NCI-H82 (cell line): ENCODE measurements around the gene TLNRD1.

Experiments
- DNase-seq: peaks from one replicate; lab custom pipeline; 2025; lab: John Stamatoyannopoulos, UW

Gene TLNRD1

DNA sequence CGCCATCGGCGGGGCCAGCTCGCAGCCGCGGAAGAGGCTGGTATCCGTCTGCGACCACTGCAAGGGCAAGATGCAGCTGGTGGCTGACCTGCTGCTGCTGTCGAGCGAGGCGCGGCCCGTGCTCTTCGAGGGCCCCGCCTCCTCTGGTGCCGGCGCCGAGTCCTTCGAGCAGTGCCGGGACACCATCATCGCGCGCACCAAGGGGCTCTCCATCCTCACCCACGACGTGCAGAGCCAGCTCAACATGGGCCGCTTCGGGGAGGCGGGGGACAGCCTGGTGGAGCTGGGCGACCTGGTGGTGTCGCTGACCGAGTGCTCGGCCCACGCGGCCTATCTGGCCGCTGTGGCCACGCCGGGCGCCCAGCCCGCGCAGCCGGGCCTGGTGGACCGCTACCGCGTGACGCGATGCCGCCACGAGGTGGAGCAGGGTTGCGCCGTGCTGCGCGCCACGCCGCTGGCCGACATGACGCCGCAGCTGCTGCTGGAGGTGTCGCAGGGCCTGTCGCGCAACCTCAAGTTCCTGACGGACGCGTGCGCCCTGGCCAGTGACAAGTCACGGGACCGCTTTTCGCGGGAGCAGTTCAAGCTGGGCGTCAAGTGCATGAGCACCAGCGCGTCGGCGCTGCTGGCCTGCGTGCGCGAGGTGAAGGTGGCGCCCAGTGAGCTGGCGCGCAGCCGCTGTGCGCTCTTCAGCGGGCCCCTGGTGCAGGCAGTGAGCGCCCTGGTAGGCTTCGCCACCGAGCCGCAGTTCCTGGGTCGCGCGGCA, 1.8 kb downstream of the TLNRD1 start:
- peak; percentile 33 for DNase-seq

DNA sequence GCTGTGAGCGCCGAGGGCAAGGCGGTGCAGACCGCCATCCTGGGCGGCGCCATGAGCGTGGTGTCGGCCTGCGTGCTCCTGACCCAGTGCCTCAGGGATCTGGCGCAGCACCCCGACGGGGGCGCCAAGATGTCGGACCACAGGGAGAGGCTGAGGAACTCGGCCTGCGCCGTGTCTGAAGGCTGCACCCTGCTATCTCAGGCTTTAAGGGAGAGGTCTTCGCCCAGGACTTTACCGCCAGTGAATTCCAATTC, 2.3 kb downstream of the TLNRD1 start:
- DNase-seq: no peak

GRCh38 chr15:81006124-81006523, 5.4 kb downstream of the TLNRD1 start:
- no peak for DNase-seq

DNA sequence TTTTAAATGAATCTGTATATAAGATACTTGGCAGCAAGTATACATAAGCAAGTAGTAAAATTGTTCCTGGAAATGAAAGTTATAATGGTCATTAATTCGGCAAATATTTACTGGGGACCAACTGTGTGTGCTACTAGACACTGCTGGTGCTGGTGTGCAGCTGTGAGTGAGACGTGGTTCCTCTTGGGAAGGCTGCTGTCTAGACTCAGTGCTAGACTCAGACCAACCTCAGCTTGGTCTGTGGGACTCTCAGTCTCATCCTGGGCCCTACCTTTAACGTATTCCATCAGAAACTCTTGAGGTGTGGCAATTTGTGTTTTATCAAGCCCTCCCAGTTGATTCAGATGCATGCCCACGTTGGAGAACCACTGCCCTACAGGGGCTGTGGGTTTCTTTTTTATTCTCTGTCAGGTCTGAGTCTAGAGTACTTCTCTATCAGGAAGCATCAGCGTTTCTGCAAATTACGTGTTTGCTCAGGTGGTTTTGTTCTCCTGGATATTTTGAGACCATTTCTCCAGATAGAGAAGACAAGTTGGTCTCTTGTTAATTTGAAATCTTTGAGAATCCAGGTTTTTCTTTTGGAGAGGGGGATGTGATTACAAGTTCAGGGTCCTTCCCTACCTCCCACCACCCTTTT, 6.8 kb downstream of the TLNRD1 start:
- no peak for DNase-seq

GRCh38 chr15:81008312-81008711, 7.6 kb downstream of the TLNRD1 start:
- no peak for DNase-seq

GRCh38 chr15:81010086-81010485, 9.4 kb downstream of the TLNRD1 start:
- DNase-seq: no peak

DNA sequence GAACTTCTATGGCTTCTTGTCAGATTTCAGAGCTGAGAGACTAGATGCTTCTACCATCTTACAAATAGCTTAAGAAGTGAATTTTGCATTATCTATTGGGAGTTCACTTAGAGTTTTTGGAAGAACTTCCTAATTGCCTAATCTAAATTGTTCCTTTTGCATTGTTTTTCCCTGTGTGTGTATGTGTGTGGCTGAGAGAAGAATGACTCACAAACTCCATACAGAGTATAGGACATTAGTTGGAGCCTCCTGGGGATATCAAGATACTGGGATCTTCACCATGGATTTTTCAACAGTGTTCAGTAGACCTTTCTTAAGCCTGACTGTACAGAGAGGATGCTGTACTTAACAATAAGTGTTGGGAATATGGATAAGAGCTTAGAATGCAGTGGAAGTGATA, 10.9 kb downstream of the TLNRD1 start:
- no peak for DNase-seq

GRCh38 chr15:81012588-81012987, 11.9 kb downstream of the TLNRD1 start:
- DNase-seq: no peak

DNA sequence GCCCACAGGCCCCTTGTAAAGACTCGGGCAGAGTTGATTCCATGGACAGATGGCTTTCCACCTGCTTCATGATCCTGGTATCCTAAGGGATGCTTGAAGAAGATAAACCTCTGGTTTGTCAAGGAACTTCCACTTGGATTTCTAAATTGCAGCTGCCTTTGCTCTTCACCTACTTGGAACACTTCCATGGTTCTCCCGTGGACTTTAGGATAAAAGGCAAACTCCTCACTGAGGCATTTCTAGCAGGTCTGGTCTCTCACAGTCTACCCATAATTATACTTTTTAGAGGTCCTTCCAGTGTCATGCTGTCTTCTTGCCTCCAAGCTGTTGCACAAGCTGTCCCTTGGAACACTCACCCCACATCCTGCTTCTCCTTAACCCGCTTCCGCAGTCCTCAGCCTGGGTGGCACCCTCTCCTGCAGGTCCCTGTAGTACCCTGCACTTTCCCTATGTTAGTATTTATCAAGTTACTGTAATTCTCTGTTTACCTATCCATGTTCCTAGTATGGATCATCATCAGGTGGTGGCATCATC, 12.7 kb downstream of the TLNRD1 start:
- peak; percentile 17 for DNase-seq

DNA sequence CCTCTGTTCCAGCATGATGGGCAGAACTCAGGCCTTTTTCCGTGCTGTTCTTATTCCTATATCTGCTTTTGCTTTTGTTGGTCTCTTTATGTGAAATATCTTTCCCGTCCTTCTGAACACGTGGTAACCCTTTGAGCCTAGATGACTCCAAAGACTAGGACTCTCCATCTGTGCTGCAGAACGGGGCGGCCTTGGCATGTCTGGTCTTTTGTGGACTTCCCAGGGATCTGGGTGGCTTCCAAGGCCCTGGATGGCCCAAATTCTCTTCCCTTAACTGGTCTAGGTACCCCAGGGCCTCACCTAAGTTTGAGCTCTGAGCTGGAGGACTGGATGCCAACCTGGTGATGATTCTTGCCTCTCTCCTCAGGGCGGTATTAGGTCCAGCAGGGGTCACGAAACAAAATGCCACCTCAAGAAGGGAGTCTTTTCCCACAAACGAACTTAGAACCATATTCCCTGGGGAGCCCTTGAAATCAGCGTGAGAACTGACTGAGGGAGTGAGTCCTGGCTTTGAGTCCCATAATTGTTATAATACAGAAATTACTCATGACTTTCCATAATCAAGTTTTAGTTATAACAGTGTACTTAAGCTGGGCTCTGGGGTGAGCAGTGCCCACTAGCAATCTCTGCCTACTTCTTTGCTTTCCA, 13.8 kb downstream of the TLNRD1 start:
- no peak for DNase-seq

GRCh38 chr15:81015621-81016488, 15.1 kb downstream of the TLNRD1 start:
- peak; percentile 71 for DNase-seq

- no peak for DNase-seq
These were observed 15.9 kb downstream of the TLNRD1 start for GRCh38 chr15:81016489-81017068.

- no peak for DNase-seq
These were observed 17.5 kb downstream of the TLNRD1 start for GRCh38 chr15:81018197-81018596.

DNA sequence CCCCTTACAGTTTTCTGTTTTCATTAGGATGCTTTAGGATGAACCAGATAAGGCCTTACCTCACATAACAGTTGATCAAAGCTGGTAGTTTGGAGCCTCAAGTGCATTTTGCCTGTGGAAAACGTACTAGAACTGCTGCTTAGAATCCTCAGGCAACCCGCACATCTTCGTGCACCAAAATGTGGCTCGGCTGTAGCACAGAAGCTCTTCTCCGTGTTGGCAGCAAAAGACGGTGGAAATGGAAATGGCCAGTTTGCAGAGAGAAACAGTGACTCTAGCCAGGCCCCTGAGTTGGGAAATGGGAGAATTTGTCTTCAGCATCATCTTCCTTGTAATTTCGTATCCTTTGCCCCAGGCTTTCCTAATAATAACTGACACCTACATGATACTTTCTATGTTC, 20.6 kb downstream of the TLNRD1 start:
- no peak for DNase-seq

- DNase-seq: no peak
These were observed 23.0 kb downstream of the TLNRD1 start for GRCh38 chr15:81023483-81024264.

DNA sequence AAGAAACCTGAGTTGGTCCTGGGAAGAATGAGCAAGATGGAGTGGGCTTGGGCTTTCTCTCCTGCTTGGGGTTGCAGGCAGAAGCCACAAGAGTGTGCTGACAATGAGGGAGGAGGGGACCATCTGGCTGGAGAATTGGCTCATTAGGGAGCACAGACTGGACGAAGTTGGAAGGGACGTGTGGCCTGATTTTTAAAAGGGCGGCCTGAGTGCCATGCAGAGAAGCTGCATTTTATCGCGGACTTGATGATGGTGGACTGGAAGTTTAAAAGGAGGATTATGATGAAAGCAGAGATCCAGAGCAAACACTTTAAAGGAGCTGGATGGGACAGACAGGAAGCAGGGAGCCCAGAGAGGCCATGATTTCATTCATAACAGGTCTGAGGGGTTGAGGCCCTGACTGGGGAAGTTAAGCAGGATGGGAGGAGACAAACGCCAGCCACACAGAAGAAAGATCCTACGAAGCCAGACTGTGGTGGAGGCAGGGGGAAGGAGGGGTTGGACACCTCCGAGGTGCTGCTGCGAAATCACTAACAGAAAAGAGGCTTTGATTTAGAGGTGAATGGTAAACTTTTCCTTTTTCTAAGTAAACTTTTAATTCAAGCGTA, 23.6 kb downstream of the TLNRD1 start:
- peak; percentile 45 for DNase-seq

- DNase-seq: no peak
These were observed 24.2 kb downstream of the TLNRD1 start for GRCh38 chr15:81024936-81025335.

DNA sequence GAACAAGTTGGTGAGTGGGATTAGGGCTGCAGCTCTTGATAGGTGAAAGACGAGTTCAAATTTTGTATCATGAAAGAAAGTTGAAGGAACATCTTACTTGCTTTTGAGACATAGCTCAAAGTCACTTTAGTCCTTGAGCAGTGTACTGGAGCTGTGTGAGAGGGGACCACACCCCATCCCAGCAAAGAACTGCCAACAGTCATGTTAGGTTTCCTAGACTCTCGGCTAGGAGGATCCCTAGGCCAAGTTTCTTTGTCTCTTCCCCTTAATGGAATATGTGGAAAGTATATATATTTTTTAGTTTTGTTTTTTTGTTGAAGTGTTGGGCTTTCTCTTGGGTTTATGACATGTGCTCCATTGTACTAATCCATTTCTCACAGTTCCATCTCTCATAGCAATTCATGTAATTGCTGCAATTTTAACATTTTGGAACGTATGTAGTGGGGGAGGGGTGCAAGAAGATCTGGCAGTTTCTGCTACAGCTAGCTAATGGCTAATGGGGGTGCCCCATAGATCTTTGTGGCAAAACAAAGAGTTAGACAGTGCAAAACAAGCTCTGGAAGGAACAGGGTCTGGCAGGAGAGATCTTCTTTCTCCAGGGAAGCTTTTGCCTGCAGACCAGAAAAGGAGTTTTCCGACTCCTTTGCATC, 25.1 kb downstream of the TLNRD1 start:
- no peak for DNase-seq

DNA sequence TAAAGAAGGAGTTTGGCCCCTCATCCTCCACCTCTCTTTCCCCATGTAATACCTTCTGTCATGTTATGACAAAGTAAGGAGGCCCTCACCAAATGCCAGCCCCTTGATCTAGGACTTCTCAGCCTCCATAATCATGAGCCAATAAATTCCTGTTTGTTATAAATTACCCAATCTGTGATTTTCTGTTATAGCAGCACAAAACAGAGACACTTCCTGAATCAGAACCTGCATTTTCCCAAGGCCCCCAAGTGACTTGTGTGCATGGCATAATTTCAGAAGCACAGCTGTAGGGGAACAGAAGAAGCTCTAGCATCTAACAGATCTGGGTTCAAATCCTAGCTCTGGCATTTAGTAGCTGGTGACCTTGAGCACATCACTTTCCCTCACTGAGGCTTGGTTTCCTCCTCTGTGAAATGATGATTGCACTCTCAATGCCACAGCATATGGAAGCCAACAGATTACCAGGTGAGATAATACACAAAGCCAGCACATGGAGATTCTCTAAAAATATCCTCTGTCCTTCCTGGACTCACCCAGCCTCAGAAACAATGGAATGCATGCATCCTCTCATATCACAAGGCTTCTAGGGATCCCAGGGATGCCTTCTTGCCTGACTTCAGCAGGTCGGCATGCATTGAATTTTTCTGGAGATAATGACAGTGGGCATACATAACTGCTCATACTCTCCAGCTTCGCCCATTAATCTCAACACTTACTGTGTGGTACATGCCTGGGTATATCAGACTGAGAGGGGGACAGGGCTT, 26.3 kb downstream of the TLNRD1 start:
- no peak for DNase-seq
